Left ventricle myocardium inferior (tissue), 1 donor: ENCODE data around the gene HNRNPA3. TPM values are rescaled to one million over a fixed set of nuclear protein-coding genes. Genes with fewer than 3 reads are reported as not detected.
"Not testable (repeated sequence)": the region's sequence is repeated elsewhere in the genome, so short reads cannot be mapped to it uniquely, and the experiment has no call there.

Experiments
- DNase-seq: peaks from one replicate; pipeline ENCODE4 v3.0.0-alpha.2; 2020
- H3K27ac ChIP-seq: fragments of 200-600 bp; replicated peaks from 2 replicates; pipeline ENCODE4 v1.8.0; 2021
- H3K27me3 ChIP-seq: fragments of 200-600 bp; 2 replicates; pipeline ENCODE4 v1.8.0; 2021; ENCODE audit warnings: low read depth
- H3K36me3 ChIP-seq: fragments of 200-600 bp; 2 replicates; pipeline ENCODE4 v1.8.0; 2021
- H3K4me1 ChIP-seq: fragments of 200-600 bp; 2 replicates; pipeline ENCODE4 v1.8.0; 2021
- H3K4me3 ChIP-seq: fragments of 200-600 bp; 2 replicates; pipeline ENCODE4 v1.8.0; 2021; ENCODE audit warnings: mild to moderate bottlenecking, moderate library complexity
- H3K9me3 ChIP-seq: fragments of 200-600 bp; replicated peaks from 2 replicates; pipeline ENCODE4 v1.8.0; 2021
- CTCF ChIP-seq: fragments of 200-600 bp; IDR thresholded peaks from 2 replicates; pipeline ENCODE4 v1.8.0; 2021; ENCODE audit warnings: antibody characterized with exemption, mild to moderate bottlenecking, borderline replicate concordance
- intact Hi-C: fragments of 100-400 bp; cut with micrococcal nuclease; formaldehyde crosslinking; loops from one replicate; pipeline ENCODE4 v1.11.0; 2022
- total RNA-seq: library from RNA; stranded (reverse); fragmentation: NEBNext Ultra II Directional; extraction: Animal tissue kit (Norgen Biotek cat#: 25700); gene quantifications from one replicate; pipeline ENCODE4 v1.2.1, GENCODE V29; 2021
- donor health status: DM: no; HTN: yes; CAD: no; lungs with severe emphysema.

HNRNPA3 gene
- total RNA-seq, 1 donor from 2014 or later: 73.2 TPM

GRCh38 chr2:177244244-177244771 lies 31.7 kb downstream of the HNRNPA3 start:
- Histone ChIP-seq H3K4me3 (no peak overlapping the region), H3K27me3 (no peaks in the 10 kb centered on the region), H3K27ac (peak overlapping the region; percentile 87), H3K4me1 (peaks cover 100% of the 10 kb centered on the region), H3K36me3 (no peaks in the 10 kb centered on the region), H3K9me3 (no peaks in the 10 kb centered on the region)
- no peak for TF ChIP-seq CTCF
- intact Hi-C loops: no loop called here
- DNase-seq: no peak

- DNase-seq: no peak
- Histone ChIP-seq H3K4me3 (no peak overlapping the region), H3K27me3 (no peaks in the 10 kb centered on the region), H3K27ac (peak overlapping the region; percentile 87), H3K4me1 (peaks cover 100% of the 10 kb centered on the region), H3K9me3 (no peaks in the 10 kb centered on the region), H3K36me3 (no peaks in the 10 kb centered on the region)
- intact Hi-C loops: no loop called here
- TF ChIP-seq CTCF: no peak
These were observed 32.4 kb downstream of the HNRNPA3 start for GRCh38 chr2:177245010-177245422.

GRCh38 chr2:177246000-177246399 lies 33.4 kb downstream of the HNRNPA3 start:
- intact Hi-C loops: no loop called here
- Histone ChIP-seq H3K27me3 (no peaks in the 10 kb centered on the region), H3K27ac (peak overlapping the region; percentile 87), H3K9me3 (no peaks in the 10 kb centered on the region), H3K36me3 (no peaks in the 10 kb centered on the region), H3K4me3 (no peak overlapping the region), H3K4me1 (peaks cover 100% of the 10 kb centered on the region)
- DNase-seq: no peak
- no peak for TF ChIP-seq CTCF

GRCh38 chr2:177246523-177247030 lies 34.0 kb downstream of the HNRNPA3 start:
- Histone ChIP-seq H3K4me1 (peaks cover 100% of the 10 kb centered on the region), H3K27ac (peak overlapping the region; percentile 87)
- H3K27me3 ChIP-seq, H3K36me3 ChIP-seq, H3K4me3 ChIP-seq, DNase-seq, H3K9me3 ChIP-seq, intact Hi-C loops: not testable (repeated sequence)

- Histone ChIP-seq H3K27me3 (no peaks in the 10 kb centered on the region), H3K27ac (peak overlapping the region; percentile 87), H3K9me3 (no peaks in the 10 kb centered on the region), H3K36me3 (no peaks in the 10 kb centered on the region), H3K4me1 (peaks cover 100% of the 10 kb centered on the region), H3K4me3 (no peak overlapping the region)
- intact Hi-C loops: no loop called here
- no peak for DNase-seq
- TF ChIP-seq CTCF: no peak
These were observed 35.2 kb downstream of the HNRNPA3 start for GRCh38 chr2:177247693-177248262.

- intact Hi-C loops: no loop called here
- peak overlapping the region; percentile 87 for H3K27ac ChIP-seq
These were observed 36.4 kb downstream of the HNRNPA3 start for GRCh38 chr2:177249038-177249437.

More at GRCh38 chr2:177249038-177249437, 36.4 kb downstream of the HNRNPA3 start:
- no peaks in the 10 kb centered on the region for H3K27me3 ChIP-seq
- H3K4me1 ChIP-seq: peaks cover 100% of the 10 kb centered on the region
- TF ChIP-seq CTCF: no peak
- H3K4me3 ChIP-seq: no peak overlapping the region
- no peaks in the 10 kb centered on the region for H3K9me3 ChIP-seq
- no peak for DNase-seq
- no peaks in the 10 kb centered on the region for H3K36me3 ChIP-seq
